ENCODE results near the gene MRPL39.

MRPL39 gene

GRCh38 chr21:25569084-25569483 lies 38.2 kb downstream of the MRPL39 start:
- TF ChIP-seq, protein P1, sequence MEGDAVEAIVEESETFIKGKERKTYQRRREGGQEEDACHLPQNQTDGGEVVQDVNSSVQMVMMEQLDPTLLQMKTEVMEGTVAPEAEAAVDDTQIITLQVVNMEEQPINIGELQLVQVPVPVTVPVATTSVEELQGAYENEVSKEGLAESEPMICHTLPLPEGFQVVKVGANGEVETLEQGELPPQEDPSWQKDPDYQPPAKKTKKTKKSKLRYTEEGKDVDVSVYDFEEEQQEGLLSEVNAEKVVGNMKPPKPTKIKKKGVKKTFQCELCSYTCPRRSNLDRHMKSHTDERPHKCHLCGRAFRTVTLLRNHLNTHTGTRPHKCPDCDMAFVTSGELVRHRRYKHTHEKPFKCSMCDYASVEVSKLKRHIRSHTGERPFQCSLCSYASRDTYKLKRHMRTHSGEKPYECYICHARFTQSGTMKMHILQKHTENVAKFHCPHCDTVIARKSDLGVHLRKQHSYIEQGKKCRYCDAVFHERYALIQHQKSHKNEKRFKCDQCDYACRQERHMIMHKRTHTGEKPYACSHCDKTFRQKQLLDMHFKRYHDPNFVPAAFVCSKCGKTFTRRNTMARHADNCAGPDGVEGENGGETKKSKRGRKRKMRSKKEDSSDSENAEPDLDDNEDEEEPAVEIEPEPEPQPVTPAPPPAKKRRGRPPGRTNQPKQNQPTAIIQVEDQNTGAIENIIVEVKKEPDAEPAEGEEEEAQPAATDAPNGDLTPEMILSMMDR (IDR thresholded peaks at IDR 0.05; ENCODE audit: control insufficient read depth, extremely low read depth, insufficient read depth) = no peak
- DNase-seq (ENCODE audit: low read depth) = no peak

DNA sequence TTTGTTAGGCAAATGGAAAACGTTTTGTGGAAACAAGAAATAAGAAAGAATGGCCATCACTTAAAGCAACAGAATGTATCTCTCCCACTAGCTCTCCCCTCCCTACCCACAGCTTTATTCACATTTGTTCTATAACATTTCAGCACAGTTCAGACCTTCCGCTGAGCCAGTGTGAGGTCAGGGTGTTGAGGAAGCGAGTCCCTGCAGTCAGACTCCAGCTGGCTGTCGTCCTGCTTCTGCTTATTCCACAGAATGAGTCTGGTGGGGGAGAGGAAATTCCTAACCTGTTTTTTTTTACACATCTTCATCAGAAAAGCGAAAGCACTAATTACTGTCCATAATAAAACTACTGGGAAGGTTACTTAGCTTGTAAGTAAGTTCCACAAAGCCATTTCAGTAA lies 39.0 kb downstream of the MRPL39 start:
- H3K4me3 ChIP-seq (ENCODE audit: low read depth, low read length) = no peak overlapping the region
- DNase-seq (ENCODE audit: low read depth) = no peak
- TF ChIP-seq, protein P1 (IDR thresholded peaks at IDR 0.05; ENCODE audit: control insufficient read depth, extremely low read depth, insufficient read depth) = no peak

More at GRCh38 chr21:25569084-25569483, 38.2 kb downstream of the MRPL39 start:
- H3K4me3 ChIP-seq (ENCODE audit: low read depth, low read length) = no peak overlapping the region

GRCh38 chr21:25567472-25567871 lies 39.8 kb downstream of the MRPL39 start:
- no peak for DNase-seq (ENCODE audit: low read depth)
- TF ChIP-seq, protein P1 (IDR thresholded peaks at IDR 0.05; ENCODE audit: control insufficient read depth, extremely low read depth, insufficient read depth) = no peak
- H3K4me3 ChIP-seq (ENCODE audit: low read depth, low read length) = no peak overlapping the region

DNA sequence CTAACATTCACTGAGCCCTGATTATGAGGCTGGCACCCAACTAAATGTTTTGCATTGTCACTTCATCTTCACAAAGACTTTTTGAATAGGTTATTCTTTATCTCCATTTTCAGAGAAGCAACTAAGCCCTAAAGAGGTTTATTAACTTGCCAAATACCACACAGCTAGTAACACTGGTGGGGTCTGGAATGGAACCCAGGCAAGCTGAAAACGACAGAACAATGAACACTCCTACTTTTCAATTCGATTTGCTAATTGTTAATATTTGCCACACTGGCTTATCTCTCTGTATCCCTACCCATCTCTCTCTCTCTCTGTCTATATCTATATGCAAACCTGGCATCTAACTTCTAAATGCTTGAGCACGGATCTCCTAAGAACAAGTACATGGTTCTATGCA lies 40.6 kb downstream of the MRPL39 start:
- DNase-seq (ENCODE audit: low read depth) = no peak
- TF ChIP-seq, protein P1 (IDR thresholded peaks at IDR 0.05; ENCODE audit: control insufficient read depth, extremely low read depth, insufficient read depth) = no peak
- no peak overlapping the region for H3K4me3 ChIP-seq (ENCODE audit: low read depth, low read length)

DNA sequence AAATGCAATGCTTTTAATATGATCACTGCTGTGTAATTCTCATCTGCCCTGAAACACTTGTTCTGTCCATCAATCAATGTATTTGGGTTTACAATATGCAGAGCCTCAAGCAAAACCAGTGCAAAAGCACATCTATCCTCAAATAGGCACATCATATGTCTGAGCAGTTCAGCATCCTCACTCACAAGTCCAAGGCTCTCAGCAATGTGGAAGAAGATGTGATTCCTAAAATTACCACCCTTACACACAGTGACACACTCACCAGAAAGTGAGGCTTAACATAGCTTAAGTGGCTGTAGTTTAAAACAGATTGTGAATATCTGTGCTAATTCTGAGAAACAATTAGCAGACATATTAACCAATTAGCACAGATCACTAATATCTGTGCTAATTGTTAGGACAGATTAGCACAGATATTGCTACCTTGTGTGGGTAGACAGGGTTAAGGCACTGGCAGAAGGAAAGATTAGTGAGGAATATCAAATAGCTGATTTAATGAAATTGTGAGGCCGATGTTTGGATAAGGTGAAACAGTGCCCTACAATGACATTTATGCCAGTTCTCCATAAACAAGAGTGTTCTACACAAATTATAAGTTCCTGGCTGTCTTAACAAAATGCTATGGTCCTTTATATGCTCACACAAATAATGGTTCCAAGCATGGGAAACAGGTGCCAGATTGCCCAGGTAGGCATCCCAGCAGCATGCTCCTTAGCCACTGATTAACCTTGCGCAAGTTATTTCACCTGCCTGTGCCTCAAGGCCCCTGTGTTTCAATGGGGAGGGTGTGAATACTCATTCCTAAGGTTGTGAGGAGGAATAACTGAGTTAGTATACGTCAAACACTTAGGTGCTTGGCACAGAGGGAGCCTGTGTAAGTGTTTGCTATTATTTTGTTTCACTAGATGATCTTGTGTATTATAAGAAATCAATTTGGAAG lies 41.7 kb downstream of the MRPL39 start:
- DNase-seq (ENCODE audit: low read depth) = no peak
- H3K4me3 ChIP-seq (ENCODE audit: low read depth, low read length) = no peak overlapping the region
- TF ChIP-seq, protein P1 (IDR thresholded peaks at IDR 0.05; ENCODE audit: control insufficient read depth, extremely low read depth, insufficient read depth) = no peak

DNA sequence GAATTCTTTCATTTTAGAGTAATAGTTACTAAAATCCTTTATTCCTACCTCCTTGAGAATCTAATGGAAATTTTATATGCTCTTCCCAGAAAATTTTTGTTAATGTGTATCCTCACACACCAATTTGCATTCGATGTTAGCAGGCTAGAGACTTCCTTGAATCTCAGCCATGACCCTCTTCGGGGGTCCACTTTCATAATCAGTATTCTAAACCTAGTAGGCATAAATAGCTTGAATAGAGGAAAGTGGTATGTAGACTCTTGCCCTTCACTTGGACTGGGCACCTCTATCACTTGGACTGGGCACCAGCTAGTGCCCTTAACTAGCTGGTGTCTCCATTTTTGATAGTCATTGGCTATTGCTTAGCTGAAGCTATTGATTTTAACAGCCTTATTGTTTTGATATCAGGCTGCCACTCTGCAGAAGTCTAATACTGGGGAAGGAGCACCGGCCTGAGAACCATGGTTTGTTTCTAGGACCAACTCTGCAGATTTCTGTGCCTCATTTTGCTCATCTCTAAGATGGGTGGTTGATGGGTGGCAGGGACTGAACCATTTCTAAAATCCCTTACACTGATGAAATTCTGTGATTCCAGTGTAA lies 42.8 kb downstream of the MRPL39 start:
- no peak for DNase-seq (ENCODE audit: low read depth)
- no peak overlapping the region for H3K4me3 ChIP-seq (ENCODE audit: low read depth, low read length)
- TF ChIP-seq, protein P1 (IDR thresholded peaks at IDR 0.05; ENCODE audit: control insufficient read depth, extremely low read depth, insufficient read depth) = no peak

All from LNCaP clone FGC (cell line).